SIG-M5 (cell line): ENCODE data around the gene PFKFB3.

Experiments
- DNase-seq: peaks from one replicate; lab custom pipeline; 2025; lab: John Stamatoyannopoulos, UW

The PFKFB3 gene

GRCh38 chr10:6300784-6301460 is 98.2 kb downstream of the PFKFB3 start:
- no peak for DNase-seq

GRCh38 chr10:6301488-6302075 is 98.8 kb downstream of the PFKFB3 start:
- DNase-seq, result no peak
